ENCODE results near the gene FAM117A. TPM values are rescaled to one million over a fixed set of nuclear protein-coding genes. Genes with fewer than 3 reads are reported as not detected.

FAM117A gene, protein sequence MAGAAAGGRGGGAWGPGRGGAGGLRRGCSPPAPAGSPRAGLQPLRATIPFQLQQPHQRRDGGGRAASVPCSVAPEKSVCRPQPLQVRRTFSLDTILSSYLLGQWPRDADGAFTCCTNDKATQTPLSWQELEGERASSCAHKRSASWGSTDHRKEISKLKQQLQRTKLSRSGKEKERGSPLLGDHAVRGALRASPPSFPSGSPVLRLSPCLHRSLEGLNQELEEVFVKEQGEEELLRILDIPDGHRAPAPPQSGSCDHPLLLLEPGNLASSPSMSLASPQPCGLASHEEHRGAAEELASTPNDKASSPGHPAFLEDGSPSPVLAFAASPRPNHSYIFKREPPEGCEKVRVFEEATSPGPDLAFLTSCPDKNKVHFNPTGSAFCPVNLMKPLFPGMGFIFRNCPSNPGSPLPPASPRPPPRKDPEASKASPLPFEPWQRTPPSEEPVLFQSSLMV
- 18.2 TPM for polyA plus RNA-seq (2012; ENCODE audit: missing spikeins)

DNA sequence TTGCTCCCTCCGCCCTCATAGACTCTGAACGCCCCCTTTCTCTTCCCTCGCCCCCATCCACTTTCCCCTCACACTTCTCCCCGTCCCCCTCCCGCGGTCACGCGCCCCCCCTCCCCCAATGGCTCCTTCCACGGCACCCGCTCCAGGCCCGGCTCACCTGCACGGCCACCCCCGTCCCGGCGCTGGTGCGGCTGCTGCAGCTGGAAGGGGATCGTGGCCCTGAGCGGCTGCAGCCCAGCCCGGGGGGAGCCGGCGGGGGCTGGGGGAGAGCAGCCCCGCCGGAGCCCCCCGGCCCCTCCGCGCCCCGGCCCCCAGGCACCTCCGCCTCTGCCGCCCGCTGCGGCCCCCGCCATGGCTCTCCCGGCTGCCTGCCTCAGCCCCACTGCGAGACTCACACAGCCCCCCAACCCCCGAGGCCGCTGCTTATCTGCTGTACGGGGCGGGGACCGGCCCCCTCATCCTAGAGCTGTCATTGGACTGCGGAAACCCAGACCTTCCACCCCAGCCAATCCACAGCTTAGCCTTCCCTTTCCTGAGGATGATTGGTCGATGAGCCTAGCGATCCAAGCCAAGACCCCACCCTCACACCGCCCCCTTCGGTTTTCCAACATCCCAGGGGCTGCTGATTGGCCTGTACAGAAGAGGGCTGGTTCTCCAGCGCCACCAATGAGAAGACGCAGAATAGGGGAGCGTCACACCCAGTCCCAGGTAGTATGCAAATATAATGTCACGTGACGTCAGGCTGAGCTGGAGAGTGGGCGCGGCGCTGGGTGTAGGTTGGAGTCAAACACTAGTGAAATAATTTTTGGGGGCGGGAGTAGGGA is at the start of gene FAM117A:
Gene FAM117A, minus strand, starts transcription at position 397 of the 824 bp plus-strand sequence. Its CDS starts 44 bp downstream, at position 353.
- peak; percentile 92 for TF ChIP-seq POLR2A (IDR thresholded peaks at IDR 0.05; ENCODE audit: low read depth, low read length)
- peak; percentile 75 for TF ChIP-seq POLR2AphosphoS5 (IDR thresholded peaks at IDR 0.05; ENCODE audit: low read depth, low read length)
- peak; percentile 84; the same call in 1 of the 2 replicates for TF ChIP-seq TAF1 (IDR thresholded peaks at IDR 0.05; ENCODE audit: borderline replicate concordance, low read depth, low read length)
- DNase-seq (ENCODE audit: insufficient read length) (peak; percentile 98), FAIRE-seq (peak; percentile 98)

DNA sequence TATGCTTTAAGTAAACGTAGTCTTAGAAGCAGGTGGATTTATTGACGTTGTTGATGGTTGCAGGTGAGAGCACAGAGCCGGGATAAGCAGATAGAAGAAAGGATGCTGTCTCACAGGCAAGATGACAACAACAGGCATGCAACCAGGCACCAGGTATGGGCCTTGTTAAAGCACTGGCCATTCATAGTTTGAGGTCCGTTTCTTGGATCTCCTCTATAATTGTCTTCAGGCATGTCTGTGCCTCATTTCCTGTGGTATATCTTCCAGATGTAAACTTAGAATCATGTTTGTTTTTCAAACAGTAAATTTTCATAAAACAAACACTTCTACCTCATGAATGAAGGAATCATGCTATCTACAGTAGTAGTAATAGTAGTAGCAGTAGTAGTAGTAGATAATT is 45.1 kb upstream of the FAM117A start:
- FAIRE-seq, result no peak
- TF ChIP-seq POLR2A (IDR thresholded peaks at IDR 0.05; ENCODE audit: low read depth, low read length) (no peak), POLR2AphosphoS5 (IDR thresholded peaks at IDR 0.05; ENCODE audit: low read depth, low read length) (no peak), TAF1 (IDR thresholded peaks at IDR 0.05; ENCODE audit: borderline replicate concordance, low read depth, low read length) (no peak)

DNA sequence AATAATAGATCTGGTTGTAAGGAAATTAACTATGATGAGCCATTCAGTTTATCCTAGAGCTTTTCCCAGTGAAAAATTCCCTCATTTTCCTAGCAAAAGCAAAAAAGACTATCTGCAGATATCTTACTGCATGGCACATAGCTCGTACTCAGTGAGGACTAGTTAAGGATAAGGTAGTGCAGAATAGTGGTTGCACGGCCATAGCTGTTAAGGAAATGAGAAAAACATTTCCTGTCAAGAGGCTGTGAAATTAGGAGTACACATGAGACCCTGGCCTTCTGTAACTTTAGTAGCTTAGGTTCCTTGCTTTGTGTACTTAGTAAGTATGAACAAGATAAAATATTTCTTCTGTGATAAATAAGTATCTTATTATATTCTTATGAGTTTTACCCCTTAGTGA is 34.8 kb upstream of the FAM117A start:
- TF ChIP-seq POLR2AphosphoS5 (IDR thresholded peaks at IDR 0.05; ENCODE audit: low read depth, low read length), result no peak
- DNase-seq (ENCODE audit: insufficient read length), result no peak
- no peak for FAIRE-seq

More for the DNA sequence above, 45.1 kb upstream of the FAM117A start:
- DNase-seq (ENCODE audit: insufficient read length), result no peak

DNA sequence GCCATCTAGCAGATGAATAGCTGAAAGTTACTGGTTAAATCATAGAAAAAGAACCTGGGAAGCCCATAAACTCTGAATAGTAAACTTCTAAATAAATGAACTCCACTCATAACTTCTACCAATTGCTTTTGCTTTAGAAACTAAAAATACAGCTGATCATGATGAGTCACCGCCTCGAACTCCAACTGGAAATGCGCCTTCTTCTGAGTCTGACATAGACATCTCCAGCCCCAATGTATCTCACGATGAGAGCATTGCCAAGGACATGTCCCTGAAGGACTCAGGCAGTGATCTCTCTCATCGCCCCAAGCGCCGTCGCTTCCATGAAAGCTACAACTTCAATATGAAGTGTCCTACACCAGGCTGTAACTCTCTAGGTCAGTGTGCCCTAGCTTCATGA is 34.3 kb upstream of the FAM117A start:
- DNase-seq (ENCODE audit: insufficient read length) (no peak), FAIRE-seq (no peak)
- TF ChIP-seq POLR2AphosphoS5 (IDR thresholded peaks at IDR 0.05; ENCODE audit: low read depth, low read length) (no peak), TAF1 (IDR thresholded peaks at IDR 0.05; ENCODE audit: borderline replicate concordance, low read depth, low read length) (no peak), POLR2A (IDR thresholded peaks at IDR 0.05; ENCODE audit: low read depth, low read length) (no peak)

DNA sequence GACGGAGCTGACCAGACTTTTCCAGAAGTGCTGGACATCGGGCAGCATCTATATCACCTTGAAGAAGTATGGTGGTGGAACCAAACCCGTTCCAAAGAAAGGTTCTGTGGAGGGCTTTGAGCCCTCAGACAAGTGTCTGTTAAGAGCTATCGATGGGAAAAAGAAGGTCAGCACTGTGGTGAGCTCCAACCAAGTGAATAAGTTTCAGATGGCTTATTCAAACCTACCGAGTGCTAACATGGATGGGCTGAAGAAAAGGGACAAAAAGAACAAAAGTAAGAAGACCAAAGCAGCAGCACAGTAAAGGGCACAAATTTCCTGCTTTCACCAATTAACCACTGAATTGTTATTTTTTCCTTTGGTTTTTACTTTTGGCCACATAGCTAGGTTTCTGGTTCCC is 31.4 kb upstream of the FAM117A start:
- DNase-seq (ENCODE audit: insufficient read length), result no peak
- TF ChIP-seq POLR2AphosphoS5 (IDR thresholded peaks at IDR 0.05; ENCODE audit: low read depth, low read length) (no peak), POLR2A (IDR thresholded peaks at IDR 0.05; ENCODE audit: low read depth, low read length) (no peak)
- FAIRE-seq, result no peak

DNA sequence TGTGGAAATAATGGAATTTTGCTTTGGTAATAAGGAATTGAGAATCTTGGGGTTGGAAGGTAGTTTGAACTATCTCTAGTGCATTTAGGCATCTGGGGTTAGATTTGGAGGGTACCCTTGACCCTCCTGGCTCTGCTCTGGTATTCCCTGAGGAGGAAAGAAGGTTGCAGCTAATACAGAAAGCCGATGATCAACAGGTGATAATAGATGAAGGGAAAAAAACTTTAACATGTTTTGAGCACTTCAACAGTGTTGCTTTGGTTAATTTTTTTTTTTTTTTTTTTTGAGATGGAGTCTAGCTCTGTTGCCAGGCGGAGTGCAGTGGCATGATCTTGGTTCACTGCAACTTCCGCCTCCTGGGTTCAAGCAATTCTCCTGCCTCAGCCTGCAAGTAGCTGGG is 29.4 kb upstream of the FAM117A start:
- FAIRE-seq (no peak), DNase-seq (ENCODE audit: insufficient read length) (no peak)

DNA sequence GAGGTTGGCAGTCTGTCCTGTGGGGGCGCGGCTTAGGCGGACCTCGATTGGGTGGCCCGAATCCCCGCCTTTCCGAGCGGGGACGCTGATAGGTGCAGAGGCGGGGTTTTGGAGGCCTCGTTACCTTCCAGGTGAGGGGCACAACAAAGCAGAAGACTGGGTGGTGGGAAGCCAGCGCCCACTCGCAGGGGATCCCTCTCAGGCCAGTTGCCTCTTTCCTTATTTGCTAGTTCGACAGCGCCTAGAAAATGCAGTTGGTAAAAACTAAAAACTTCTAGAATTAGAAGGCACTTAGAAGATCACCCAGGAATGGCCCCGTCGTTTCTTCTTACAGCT is 25.3 kb upstream of the FAM117A start:
- DNase-seq (ENCODE audit: insufficient read length), result no peak
- FAIRE-seq, result no peak
- TF ChIP-seq POLR2A (IDR thresholded peaks at IDR 0.05; ENCODE audit: low read depth, low read length) (no peak), POLR2AphosphoS5 (IDR thresholded peaks at IDR 0.05; ENCODE audit: low read depth, low read length) (no peak), TAF1 (IDR thresholded peaks at IDR 0.05; ENCODE audit: borderline replicate concordance, low read depth, low read length) (no peak)

More for the DNA sequence above, 29.4 kb upstream of the FAM117A start:
- no peak for TF ChIP-seq TAF1 (IDR thresholded peaks at IDR 0.05; ENCODE audit: borderline replicate concordance, low read depth, low read length)
- no peak for TF ChIP-seq POLR2AphosphoS5 (IDR thresholded peaks at IDR 0.05; ENCODE audit: low read depth, low read length)
- TF ChIP-seq POLR2A (IDR thresholded peaks at IDR 0.05; ENCODE audit: low read depth, low read length), result no peak

DNA sequence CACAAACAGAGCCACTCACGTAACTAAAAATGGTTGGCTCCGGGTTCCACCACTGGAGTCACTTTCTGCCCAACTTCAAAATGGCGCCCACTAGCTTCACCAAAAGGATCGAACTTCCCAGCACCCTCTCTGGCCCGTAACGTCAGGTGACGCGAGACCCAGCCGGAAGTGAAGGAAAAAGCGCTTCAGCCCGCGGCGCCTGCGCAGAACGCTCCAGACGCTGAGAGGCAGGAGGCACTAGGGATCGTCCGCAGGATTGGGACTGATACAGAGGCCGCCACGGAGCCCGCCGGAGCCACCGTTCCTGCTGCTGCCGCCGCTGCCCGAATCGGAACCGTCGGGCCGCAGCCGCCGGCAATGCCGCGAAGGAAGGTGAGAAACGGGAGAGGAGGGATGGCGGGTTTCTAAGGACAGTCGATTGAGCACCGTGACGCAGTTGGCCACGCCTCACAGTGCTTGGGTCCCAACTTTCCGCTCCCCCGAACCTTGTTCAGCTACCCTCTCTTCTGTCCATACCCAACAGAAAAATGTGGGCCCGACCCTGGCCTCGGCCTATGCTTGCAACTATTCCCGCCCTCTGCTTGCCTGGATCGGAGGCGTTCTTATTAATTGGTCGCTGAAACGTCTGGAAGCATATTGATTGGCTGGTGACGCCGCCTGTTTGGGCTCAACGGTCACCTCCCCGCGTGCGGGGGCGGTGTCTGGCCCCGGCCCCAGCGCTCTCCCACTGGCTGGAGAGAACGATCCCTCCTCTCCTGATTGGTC is 24.7 kb upstream of the FAM117A start, which contains the start of gene KAT7:
Gene KAT7, plus strand, starts transcription at position 204 of the 765 bp plus-strand sequence. Its CDS starts 154 bp downstream, at position 358.
- peak; percentile 90 for TF ChIP-seq POLR2AphosphoS5 (IDR thresholded peaks at IDR 0.05; ENCODE audit: low read depth, low read length)
- peak; percentile 92 for TF ChIP-seq POLR2A (IDR thresholded peaks at IDR 0.05; ENCODE audit: low read depth, low read length)
- TF ChIP-seq TAF1 (IDR thresholded peaks at IDR 0.05; ENCODE audit: borderline replicate concordance, low read depth, low read length), result peak; percentile 81; the same call in 1 of the 2 replicates
- no peak for FAIRE-seq
- DNase-seq (ENCODE audit: insufficient read length), result peak; percentile 91

DNA sequence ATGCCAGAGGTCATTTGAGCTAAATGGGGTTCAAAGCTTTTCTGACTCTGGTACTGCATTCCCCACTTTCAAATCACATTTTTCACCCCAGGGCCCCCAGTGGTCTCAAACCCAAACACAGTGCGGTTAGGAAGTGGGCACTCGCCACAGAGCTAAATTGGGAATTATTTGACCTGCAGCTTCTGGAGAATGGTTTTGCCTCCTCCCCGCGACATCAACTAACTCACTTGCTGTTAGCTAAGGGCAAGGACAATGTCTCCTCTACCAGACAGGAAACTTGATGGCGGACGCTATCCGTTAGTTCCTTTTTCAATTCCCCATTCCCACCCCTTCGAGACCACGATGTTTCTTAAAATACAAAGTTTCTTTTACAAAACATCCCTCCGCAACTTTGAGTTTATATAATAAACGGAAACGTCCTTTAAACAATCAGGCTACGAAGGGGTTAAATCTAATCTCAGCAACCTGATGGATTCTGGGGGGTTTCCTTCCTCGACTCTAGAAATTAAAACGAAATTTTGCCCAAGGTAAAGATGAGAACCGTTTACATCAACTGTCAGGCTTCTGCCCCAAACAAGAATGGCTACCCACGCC is 24.1 kb upstream of the FAM117A start:
- TF ChIP-seq POLR2AphosphoS5 (IDR thresholded peaks at IDR 0.05; ENCODE audit: low read depth, low read length), result no peak; the same call in 1 of the 2 replicates
- TF ChIP-seq POLR2A (IDR thresholded peaks at IDR 0.05; ENCODE audit: low read depth, low read length), result peak; percentile 37; the same call in 1 of the 2 replicates
- DNase-seq (ENCODE audit: insufficient read length), result no peak
- peak; percentile 92 for FAIRE-seq

DNA sequence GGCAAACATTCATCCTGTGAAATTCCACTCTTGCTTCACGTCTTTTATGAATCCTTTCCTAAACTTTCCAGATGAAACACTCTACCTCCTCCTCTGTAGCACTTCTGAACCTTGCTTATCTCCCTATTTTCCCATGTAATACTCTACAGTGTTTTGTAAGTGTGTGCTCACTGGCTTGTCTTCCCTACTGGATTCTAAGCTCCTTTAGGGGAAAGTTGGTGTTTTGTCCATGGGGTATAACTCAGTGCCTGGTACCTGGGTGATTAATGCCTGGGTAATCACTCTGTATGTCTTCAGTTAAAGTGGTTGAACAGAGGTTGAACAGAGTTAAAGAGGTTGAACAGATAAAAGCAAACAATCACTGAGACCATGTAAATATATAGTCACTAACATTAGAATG is 20.7 kb upstream of the FAM117A start:
- no peak for FAIRE-seq
- DNase-seq (ENCODE audit: insufficient read length), result no peak
- TF ChIP-seq POLR2A (IDR thresholded peaks at IDR 0.05; ENCODE audit: low read depth, low read length) (no peak), TAF1 (IDR thresholded peaks at IDR 0.05; ENCODE audit: borderline replicate concordance, low read depth, low read length) (no peak), POLR2AphosphoS5 (IDR thresholded peaks at IDR 0.05; ENCODE audit: low read depth, low read length) (no peak)

DNA sequence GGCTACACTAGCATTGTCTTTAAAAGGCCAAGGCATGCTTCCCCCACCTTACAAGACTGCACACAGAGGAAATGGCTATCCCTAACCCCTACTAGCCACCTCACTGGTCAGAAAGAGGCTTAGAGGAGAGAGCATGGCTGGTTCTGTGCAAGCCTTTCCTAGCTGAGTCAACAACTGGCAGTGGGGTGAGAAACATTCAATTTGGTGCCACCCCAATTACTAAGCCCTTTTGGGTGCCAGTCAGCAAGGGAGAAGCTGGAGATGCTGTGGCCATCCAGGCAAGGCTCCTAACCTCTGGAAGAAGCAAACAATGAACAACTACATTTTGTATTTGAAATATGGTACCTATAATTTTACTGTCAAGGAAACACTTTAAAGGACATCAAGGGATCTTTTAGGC is 19.9 kb upstream of the FAM117A start:
- DNase-seq (ENCODE audit: insufficient read length) (no peak), FAIRE-seq (no peak)
- TF ChIP-seq POLR2A (IDR thresholded peaks at IDR 0.05; ENCODE audit: low read depth, low read length), result no peak
- no peak for TF ChIP-seq TAF1 (IDR thresholded peaks at IDR 0.05; ENCODE audit: borderline replicate concordance, low read depth, low read length)
- no peak for TF ChIP-seq POLR2AphosphoS5 (IDR thresholded peaks at IDR 0.05; ENCODE audit: low read depth, low read length)

Data from GM12892 (cell line).